Stimulated activated CD4-positive, alpha-beta T cell treated with anti-CD3 and anti-CD28 coated beads, Interleukin-12 subunit alpha, Interleukin-12 subunit beta, amount 100 ng/mL, for 48 hours (primary cell): Measurements from ENCODE around the gene MSX1.

ENCODE experiments used
- DNase-seq, 3 donors: peaks; one replicate each; pipeline ENCODE4 v3.0.0-alpha.2; 2020; ENCODE audit warnings: low read depth in 2 of 3, low spot score in 1 of 3

Gene MSX1

DNA sequence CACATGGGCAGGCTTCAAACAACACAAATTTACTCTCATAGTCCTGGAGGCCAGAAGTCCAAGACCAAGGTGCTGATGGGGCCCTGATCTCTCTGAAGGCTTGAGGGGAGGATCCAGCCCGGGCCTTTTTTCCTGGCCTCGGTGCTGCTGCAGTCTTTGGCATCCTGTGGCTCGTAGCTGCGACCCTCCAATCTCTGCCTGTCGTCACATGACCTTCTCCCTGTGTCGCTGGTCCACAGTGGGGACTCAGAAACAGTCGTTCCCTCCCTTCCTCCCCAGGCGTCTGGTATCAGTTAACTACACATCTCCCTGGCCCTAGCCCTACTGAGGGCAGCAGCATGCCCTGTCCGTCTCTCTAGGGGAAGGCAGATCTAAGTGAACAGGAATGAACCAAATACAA lies 19.1 kb upstream of the MSX1 start:
- DNase-seq = no peak

DNA sequence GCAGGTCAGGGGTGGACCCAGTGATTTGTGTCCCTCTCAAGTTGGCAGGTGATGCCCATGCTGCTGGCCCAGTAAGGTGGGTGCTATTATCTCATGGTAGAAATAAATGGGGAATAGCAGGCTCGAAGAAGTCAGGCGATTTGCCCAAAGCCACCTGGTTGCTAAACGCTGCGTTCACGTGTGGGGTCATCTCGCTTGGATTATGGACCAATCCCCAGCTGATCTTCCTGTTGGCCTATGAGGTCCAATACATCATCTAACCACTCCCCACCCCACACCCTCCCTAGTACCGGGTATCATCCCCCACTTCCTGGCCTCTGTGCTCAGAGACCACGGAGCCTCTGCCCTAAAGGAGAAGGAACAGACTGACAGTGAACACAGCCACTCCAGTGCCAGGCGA lies 18.3 kb upstream of the MSX1 start:
- no peak for DNase-seq

DNA sequence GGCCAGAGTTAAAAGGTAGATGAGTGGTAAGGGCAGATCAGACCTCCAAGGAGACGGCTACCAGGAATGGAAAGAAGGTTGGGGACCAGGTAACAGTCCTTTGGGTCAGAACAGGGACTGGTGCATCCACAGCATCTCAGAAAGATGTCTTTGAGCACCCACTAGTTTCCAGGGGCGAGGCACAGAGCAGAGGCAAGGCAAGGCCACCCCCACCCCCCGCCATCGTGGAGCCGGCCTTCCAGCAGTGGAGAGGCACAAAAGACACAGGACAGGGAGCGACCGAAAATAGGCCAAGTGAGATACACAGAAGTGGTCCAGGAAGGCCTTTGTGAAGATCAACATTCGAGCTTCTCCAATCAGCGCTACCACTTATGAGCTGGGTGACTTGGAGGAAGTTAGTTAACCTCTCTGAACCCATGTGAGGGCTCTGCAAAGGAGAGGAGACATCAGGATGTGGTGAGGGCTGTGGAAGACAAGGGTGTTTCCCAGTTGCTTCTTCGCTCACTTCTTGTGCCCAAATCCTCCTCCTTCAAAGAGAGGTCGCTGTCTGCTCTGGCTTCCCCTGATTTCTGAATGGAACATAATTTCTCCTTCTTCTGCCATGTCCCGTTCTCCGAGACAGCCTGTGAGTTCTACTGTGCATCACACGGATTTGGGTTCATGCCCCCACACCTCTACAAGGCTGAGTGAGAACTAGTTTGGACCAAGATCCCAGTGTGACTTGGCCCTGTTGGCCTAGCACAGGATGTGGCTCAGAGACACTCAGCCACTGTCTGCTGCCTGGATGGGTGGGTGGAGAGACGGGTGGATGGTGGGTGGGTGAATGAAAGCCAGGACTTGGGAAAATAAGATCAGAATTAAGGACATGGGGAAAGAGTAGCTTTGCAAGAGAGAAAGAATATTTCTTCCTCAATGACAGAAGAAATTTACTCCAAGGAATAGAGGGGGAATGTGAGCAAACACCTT lies 16.7 kb upstream of the MSX1 start:
- no peak for DNase-seq

DNA sequence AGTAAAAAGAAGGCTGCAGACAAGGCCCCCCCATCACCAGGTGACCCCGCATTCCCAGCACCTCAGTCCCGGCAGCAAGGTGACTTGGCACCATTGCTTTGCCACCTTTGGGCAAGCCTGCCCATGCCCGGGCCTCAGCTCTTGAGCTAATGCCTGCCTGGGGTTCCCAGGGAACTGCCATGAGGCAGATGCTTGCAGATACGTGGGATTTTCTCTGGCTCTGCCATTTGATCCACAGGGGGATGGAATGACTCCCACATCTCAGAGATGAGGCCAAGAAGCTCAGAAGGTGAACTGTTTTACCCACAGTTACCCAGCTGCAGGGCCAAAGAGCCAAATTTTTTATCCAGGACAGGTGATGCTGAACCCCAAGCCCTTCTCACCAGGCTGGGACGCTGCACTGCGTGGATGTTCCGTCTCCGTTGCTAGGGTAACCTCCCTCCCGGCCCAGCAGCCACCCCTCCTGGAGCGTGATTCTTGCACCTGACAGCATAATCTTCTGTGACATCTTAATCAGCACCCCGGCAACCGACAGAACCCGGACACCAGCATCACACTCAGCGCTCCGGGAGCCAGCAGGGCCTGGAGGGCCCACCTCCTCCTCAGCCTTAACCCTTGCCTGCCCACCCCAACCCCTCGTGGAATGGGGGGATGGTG lies 15.7 kb upstream of the MSX1 start:
- DNase-seq = no peak

DNA sequence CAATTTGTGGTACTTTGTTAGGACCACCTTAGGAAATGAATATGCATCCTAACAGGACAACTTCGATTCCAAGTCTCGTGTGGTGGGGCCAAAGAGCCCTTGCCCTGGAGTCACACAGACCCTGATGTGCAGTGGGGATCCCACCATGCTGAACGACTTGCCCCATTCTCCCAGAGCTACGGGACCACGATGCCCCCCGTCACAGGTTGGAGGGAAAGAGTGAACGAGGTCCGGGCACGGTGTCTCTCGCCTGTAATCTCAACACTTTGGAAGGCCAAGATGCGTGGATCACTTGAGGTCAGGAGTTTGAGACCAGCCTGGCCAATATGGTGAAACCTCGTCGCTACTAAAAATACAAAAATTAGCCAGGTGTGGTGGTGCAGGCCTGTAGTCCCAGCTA lies 14.4 kb upstream of the MSX1 start:
- no peak for DNase-seq

DNA sequence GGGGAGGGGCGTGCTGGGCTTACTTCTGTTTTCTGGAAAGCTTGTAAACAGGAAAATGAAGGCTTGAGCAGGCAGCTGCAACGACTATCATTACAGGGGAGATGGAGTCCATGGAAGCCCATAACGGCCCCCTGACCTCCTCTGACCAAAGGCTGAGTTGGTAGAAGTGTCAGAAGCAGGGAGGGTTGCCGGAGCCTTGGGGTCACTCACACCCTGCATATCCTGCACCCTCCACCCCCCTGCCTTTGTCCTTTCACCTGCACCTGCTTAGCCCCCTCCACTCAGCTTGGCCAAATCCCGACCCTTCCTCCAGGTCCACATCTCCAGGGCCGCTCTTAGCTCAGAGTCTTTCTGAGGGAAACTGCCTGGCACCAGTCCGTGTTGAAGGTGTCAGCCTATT lies 12.5 kb upstream of the MSX1 start:
- no peak for DNase-seq

DNA sequence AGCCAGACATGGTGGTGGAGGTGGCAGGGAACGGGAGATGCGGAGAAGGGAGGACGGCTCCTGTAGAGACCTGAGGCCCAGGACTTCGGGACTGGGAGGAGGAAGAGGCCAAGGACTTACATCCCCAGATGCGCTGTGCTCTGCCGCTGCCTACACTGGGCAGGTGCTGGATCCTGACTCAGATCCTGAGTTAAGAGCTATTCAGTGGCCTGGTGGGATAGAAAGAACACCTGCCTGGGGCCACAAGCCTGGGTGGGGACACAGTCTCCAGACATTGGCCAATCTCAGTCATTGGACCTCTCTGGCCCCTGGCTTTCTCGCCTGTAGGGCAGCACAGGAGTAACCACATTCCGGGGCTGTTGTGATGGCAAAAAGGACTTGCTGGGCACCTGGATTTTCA lies 10.9 kb upstream of the MSX1 start:
- no peak for DNase-seq

DNA sequence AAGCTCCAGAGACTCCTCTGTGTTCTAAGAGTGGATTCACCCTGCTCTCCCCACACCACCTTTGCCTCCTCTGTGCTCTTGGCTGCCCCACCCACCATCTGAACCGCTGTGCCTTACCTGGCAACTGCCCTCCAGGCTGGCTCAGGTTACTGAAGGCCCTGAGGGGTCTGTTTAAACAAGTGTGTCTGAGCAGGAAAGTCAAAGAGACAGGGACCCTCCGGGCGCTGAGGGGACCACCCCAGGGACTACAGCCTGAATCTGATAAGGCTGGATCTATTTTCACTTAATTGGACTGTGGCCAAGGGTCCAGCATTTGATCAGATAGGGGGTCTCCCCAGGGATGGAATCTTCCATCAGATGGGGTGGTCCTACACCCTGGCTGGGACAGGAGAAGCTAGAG lies 10.4 kb upstream of the MSX1 start:
- no peak for DNase-seq

DNA sequence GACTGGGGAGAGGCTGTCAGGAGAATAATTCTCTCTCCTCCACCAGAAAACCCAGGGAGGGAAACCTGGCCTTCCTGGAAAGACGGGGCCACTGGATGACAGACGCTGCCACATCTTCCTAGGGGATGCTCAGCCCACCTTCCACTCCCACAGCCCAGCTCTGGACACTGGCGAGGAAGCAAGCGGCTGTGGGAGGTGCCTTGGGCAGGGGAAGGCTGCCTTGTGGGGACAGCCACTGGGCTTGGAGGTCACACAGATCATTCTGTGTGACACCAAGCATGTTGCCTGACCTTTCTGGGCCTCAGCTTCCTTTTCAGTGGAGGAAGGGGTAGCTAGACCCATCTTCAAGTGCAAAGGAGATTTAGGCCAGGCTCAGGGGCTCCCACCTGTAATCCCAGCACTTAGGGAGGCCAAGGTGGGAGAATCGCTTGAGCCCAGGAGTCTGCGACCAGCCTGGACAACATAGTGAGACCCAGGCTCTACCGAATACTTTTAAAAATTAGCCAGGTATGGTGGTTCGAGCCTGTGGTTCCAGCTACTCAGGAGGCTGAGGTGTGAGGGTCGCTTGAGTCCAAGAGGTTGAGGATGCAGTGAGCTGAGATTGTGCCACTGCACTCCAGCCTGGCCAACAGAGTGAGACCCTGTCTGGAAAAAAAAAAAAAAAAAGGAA lies 9.8 kb upstream of the MSX1 start:
- DNase-seq = no peak

DNA sequence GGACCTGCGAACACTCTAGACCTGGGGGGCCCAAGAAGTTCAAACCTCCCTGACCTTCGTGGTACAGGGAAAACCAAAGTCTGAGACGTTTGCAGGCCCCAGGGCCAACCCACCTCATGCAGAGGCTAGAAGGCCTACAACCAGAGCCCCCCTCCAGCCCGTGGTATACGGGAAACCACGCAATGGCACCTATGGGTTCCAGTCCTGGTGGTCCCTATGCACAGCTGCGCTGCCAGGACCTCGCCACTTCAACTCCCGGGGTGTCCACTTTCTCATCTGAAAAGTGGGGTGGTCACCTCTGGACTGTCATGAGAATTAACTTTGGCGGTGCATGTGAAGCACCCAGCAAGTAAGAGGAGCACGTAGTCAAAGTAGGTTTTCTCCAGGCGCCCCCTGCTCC lies 8.4 kb upstream of the MSX1 start:
- DNase-seq = no peak

DNA sequence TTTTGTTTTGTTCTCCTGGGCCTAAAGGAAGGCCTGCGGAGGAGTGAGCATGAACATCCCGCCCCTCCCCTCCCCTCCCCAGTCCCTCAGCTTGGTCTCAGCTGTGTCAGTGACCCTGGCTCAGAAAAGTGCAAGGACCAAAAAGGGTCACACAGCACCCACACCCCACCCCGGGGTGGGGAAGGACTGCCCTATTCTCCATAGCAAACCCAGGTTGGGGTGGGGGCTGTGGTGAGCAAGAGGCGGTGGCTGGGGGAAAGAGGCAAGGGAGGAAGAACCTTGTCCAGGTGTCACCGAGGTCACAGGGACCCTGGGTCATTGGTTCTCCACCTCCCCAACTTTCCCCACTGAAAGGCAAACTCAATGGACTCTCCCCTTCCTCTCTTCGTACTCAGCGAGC lies 7.6 kb upstream of the MSX1 start:
- DNase-seq = no peak

DNA sequence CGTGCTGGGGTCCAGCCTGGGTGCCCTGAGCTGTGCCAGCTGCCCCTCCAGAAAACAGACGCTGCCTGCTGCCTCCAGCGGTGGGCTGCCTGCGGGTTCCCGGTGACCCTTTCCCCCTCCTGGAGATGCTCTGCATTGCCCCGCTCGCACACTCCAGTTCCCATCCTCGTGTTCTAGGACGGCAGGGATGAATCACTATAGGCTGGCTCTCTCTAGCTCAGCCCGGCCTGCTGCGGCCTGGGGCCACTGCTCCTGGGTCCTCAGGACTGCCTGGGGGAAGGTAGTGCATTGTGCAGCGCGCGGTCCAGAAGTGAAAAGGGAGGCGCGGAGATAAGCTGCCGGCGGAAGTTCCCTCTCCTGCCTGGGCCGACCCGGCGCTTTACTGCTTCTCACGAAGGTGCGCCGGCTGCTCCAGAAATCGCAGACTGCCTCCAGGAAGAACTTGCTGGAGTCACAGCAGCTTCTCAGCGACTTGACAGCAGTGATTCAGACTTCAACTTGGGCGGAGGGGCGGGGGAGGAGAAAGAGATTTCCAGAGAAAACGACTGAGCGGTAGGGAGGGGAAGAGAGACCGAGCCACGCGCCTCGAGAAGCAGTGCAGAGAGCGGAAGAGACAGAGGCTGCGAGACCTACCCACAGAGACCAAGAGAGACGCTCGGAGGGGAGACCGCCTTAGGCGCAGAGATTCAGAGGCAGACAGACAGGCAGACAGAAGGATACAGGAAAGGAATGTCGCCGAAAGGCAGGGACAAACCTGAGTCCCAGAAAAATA lies 6.7 kb upstream of the MSX1 start:
- no peak for DNase-seq

DNA sequence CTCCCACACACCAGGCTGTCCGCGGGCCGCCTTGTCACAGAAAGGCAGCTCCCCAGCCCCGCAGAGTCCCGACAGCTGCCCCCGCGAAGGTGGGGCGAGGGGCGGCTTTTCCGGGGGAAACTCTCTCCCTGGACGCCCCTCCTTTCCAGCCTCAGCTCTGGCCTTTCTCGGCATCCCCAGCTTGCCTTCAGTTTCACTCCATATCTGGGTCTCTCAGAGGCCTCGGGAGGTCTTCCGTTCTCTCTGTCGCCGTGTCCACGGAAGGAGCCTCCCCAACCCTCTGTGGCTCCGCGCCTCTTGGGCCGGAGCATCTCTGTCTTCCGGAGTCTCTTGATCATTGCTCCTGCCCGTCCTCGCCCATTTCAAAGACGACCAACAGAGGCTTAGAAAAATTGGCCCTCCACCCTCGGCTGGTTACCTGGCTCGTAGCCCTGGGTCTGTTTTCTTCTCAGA lies 6.1 kb upstream of the MSX1 start:
- no peak for DNase-seq

DNA sequence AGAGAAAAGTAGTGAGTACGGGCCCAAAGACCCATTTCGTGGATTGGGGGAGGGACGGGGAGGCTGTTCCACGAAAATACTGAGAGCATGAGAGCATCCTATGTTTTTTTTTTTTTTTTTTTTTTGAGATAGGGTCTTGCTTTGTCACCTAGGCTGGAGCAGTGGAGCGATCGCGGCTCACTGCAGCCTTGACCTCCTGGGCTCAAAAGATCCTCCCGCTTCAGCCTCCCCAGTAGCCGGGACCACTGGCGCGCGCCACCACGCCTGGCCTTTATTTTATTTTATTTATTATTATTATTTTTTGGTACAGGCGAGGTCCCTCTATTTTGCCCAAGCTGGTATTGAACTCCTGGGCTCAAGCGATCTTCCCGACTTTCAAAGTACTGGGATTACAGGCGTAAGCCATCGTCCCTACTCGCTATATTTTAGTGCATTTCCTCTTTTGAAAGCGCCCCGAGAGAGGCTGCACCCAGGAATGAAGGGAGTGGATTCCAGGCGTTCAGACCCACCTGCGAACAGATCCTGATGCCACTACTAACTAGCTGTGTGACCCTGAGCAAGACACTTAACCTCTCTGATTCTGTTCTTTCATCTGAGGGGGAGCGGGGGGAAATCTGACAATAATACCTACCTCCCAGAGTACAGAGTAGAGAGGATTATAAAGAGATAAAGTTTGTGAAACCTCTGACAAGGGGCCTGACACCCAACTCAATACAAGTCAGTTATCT lies 5.4 kb upstream of the MSX1 start:
- DNase-seq = no peak

DNA sequence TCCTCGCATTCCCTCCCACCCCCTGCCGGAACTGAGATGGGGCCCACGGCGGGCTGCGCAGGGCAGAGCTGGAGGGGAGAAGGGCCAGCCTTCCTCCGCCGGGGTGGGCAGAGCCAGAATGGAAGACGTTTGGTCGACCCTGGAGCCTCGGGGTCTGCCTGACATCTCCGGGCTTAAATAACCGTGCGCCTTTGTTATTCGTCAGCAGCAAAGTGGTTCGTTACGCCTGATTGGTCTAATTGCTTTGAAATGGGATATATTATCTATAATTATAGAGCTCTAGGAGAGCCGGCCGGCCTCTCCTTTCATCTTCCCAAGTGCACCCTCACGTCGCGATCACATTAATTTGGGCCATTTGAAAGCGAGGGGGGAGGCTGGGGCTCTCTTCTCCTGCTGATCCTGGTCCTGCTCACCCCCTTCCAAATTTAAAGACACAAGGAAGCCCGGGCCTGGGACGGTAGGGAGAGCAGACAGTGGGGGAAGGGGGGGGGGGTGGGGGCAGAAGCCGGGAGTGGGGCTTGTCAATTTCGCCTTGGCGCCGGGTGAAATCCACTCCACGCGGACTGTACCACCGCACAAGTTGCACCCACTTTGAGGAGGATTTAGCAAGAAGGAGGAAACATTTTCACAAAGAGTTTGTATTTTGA lies 4.7 kb upstream of the MSX1 start:
- DNase-seq = no peak

DNA sequence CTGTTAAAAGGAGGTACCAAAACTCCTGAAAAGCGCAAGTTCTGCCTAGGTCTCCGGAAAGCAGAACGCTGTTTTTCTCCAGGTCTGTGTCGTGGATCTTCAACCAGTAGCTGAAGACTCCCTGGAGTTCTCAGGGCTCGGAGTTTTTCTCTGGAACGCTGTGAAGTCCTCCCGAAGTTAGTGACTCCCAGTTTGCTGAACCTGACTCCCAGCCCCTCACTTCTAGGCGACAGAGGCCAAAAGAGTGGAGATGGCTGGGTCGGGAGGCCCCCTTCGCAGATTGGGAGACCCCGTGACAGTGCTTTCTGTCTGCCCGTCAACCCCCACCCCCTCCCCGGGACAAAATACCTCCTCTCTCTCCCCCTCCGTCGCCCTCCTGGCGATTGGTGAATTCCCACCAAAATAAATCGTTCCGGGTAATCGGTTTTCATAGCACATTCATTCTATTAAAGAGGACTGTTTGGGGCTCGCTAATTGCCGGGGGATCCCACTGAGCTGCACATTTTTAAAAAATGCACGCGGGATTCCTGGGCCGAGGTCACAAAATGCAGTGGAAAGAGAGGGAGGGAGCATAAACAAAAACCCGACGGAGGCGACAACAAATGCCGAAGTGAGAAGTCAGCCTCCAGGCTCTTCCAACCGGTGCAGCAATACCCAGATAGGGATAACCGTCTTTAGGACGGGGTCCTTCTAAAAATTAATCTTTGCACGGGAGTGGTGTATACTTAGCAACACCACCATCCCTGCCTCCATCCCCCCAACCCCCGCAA lies 4.0 kb upstream of the MSX1 start:
- DNase-seq = no peak

DNA sequence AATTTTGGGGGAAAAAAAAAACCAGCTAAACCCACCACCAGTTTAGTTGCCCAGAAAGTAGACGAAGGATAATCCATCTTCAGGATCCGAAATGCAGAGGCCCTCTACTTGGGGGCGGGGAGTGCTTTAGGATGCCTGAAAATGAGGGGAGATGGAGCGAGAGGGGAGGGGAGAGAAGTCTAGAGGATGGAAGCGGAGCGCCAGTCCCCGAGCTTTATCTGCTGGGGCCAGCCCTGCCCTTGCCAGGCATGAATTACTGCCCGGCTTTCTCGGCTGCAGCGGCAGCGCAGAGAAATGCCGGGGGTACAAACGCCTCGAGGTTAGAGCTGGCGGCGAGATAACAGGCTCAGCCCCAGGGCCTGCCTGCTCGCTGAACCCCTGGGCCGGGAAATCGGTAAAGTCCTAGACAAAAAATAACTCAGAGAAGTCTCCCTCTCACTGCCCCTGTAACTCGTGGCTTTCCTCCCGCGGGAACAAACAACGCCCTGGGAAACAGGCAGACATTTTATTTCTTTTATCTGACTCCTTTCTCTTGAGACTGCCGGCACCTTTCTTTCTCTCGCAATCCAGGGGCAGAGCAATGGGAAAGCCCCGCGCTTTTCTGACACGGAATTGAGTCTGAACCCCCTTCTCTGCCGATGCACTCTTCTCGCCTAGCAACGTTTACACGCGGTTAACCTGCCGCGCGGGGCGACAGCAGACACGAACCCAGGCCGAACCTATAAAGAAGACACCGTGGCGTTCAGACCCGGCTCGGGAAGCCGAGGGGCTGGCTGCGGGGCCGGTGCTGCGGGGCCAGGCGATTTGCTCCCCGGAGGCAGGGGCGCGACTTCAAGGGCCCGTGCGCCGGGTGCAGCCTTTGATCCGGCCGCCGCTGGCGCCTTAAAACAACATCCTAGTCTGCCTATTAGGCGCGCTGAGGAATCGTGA lies 3.1 kb upstream of the MSX1 start:
- no peak for DNase-seq
